ENCODE data around the gene FAM53A. TPM values are rescaled to one million over a fixed set of nuclear protein-coding genes. Genes with fewer than 3 reads are reported as not detected.
"Not testable (repeated sequence)": the region's sequence is repeated elsewhere in the genome, so short reads cannot be mapped to it uniquely, and the experiment has no call there.

FAM53A gene
- total RNA-seq, 2 experiments from 2014 or later, result 1.4 to 1.8 TPM

- no peak overlapping the region for H2AFZ ChIP-seq (ENCODE audit: low read length)
- DNase-seq (ENCODE audit: low spot score), result no peak
- H3K9me2 ChIP-seq (ENCODE audit: insufficient read depth, low read length), result no peaks in the 10 kb centered on the region
- BruUV-seq (replicated peaks), result no TSS peak
- CTCF ChIA-PET (ENCODE audit: unreplicated experiment), result no interaction called here
- H4K20me1 ChIP-seq (ENCODE audit: insufficient read depth, low read length), result no peaks in the 10 kb centered on the region
- H3K4me1 ChIP-seq (ENCODE audit: insufficient read depth, low read length, poor library complexity, severe bottlenecking), result no peaks in the 10 kb centered on the region
- no peaks in the 10 kb centered on the region for H3K79me2 ChIP-seq (ENCODE audit: insufficient read depth, low read depth, low read length)
- H3K9me3 ChIP-seq (ENCODE audit: low read length), result no peaks in the 10 kb centered on the region
- intact Hi-C loops (cut with micrococcal nuclease; ENCODE audit: unreplicated experiment), result no loop called here
- no peaks in the 10 kb centered on the region for H3K36me3 ChIP-seq (ENCODE audit: insufficient read depth, low read length)
- no peak overlapping the region for H3K4me3 ChIP-seq (ENCODE audit: low read depth, low read length, poor library complexity, severe bottlenecking)
- TF ChIP-seq EZH2phosphoT487 (IDR thresholded peaks at IDR 0.05; ENCODE audit: borderline replicate concordance, low read depth, low read length) (no peak), CTCF (conservative IDR thresholded peaks at IDR 0.05; ENCODE audit: low read length) (no peak)
- H3K27ac ChIP-seq (ENCODE audit: low read depth, low read length, poor library complexity, severe bottlenecking), result no peak overlapping the region
- POLR2A ChIA-PET, result no interaction called here
- H3K4me2 ChIP-seq (ENCODE audit: low read length), result no peak overlapping the region
Observed at GRCh38 chr4:1675136-1675801, 8.8 kb downstream of the FAM53A start.

GRCh38 chr4:1674682-1675081, 9.4 kb downstream of the FAM53A start:
- DNase-seq (ENCODE audit: low spot score), result no peak
- POLR2A ChIA-PET, result no interaction called here
- BruUV-seq (replicated peaks), result no TSS peak
- Histone ChIP-seq H3K4me1 (ENCODE audit: insufficient read depth, low read length, poor library complexity, severe bottlenecking) (no peaks in the 10 kb centered on the region), H3K9me2 (ENCODE audit: insufficient read depth, low read length) (no peaks in the 10 kb centered on the region), H3K36me3 (ENCODE audit: insufficient read depth, low read length) (no peaks in the 10 kb centered on the region), H3K4me2 (ENCODE audit: low read length) (no peak overlapping the region), H2AFZ (ENCODE audit: low read length) (no peak overlapping the region), H3K27ac (ENCODE audit: low read depth, low read length, poor library complexity, severe bottlenecking) (no peak overlapping the region), H3K79me2 (ENCODE audit: insufficient read depth, low read depth, low read length) (no peaks in the 10 kb centered on the region), H3K9me3 (ENCODE audit: low read length) (no peaks in the 10 kb centered on the region), H4K20me1 (ENCODE audit: insufficient read depth, low read length) (no peaks in the 10 kb centered on the region), H3K4me3 (ENCODE audit: low read depth, low read length, poor library complexity, severe bottlenecking) (no peak overlapping the region)
- no peak for TF ChIP-seq CTCF (conservative IDR thresholded peaks at IDR 0.05; ENCODE audit: low read length)
- TF ChIP-seq EZH2phosphoT487 (IDR thresholded peaks at IDR 0.05; ENCODE audit: borderline replicate concordance, low read depth, low read length), result no peak
- intact Hi-C loops (cut with micrococcal nuclease; ENCODE audit: unreplicated experiment), result no loop called here
- CTCF ChIA-PET (ENCODE audit: unreplicated experiment), result no interaction called here

- Histone ChIP-seq H3K27ac (ENCODE audit: low read depth, low read length, poor library complexity, severe bottlenecking) (no peak overlapping the region), H3K79me2 (ENCODE audit: insufficient read depth, low read depth, low read length) (no peaks in the 10 kb centered on the region), H3K9me3 (ENCODE audit: low read length) (no peaks in the 10 kb centered on the region), H3K4me2 (ENCODE audit: low read length) (no peak overlapping the region), H3K4me3 (ENCODE audit: low read depth, low read length, poor library complexity, severe bottlenecking) (no peak overlapping the region), H3K4me1 (ENCODE audit: insufficient read depth, low read length, poor library complexity, severe bottlenecking) (no peaks in the 10 kb centered on the region), H2AFZ (ENCODE audit: low read length) (no peak overlapping the region), H4K20me1 (ENCODE audit: insufficient read depth, low read length) (no peaks in the 10 kb centered on the region), H3K9me2 (ENCODE audit: insufficient read depth, low read length) (no peaks in the 10 kb centered on the region), H3K36me3 (ENCODE audit: insufficient read depth, low read length) (no peaks in the 10 kb centered on the region)
- ChIA-PET CTCF (ENCODE audit: unreplicated experiment) (no interaction called here), POLR2A (no interaction called here)
- BruUV-seq (replicated peaks), result no TSS peak
- intact Hi-C loops (cut with micrococcal nuclease; ENCODE audit: unreplicated experiment), result no loop called here
- TF ChIP-seq CTCF (conservative IDR thresholded peaks at IDR 0.05; ENCODE audit: low read length) (no peak), EZH2phosphoT487 (IDR thresholded peaks at IDR 0.05; ENCODE audit: borderline replicate concordance, low read depth, low read length) (no peak)
- no peak for DNase-seq (ENCODE audit: low spot score)
Observed at GRCh38 chr4:1673671-1674070, 10.4 kb downstream of the FAM53A start.

- BruUV-seq (replicated peaks); H3K9me3 ChIP-seq (ENCODE audit: low read length); H3K4me3 ChIP-seq (ENCODE audit: low read depth, low read length, poor library complexity, severe bottlenecking); intact Hi-C loops (cut with micrococcal nuclease; ENCODE audit: unreplicated experiment); H3K27ac ChIP-seq (ENCODE audit: low read depth, low read length, poor library complexity, severe bottlenecking); CTCF ChIA-PET (ENCODE audit: unreplicated experiment); H3K4me2 ChIP-seq (ENCODE audit: low read length); H4K20me1 ChIP-seq (ENCODE audit: insufficient read depth, low read length); DNase-seq (ENCODE audit: low spot score); H3K36me3 ChIP-seq (ENCODE audit: insufficient read depth, low read length); H3K4me1 ChIP-seq (ENCODE audit: insufficient read depth, low read length, poor library complexity, severe bottlenecking); POLR2A ChIA-PET; H3K79me2 ChIP-seq (ENCODE audit: insufficient read depth, low read depth, low read length); H2AFZ ChIP-seq (ENCODE audit: low read length); H3K9me2 ChIP-seq (ENCODE audit: insufficient read depth, low read length): not testable (repeated sequence)
Observed at GRCh38 chr4:1671011-1671410, 13.1 kb downstream of the FAM53A start.
